ENCODE data around the gene MAPKAP1.
"Not testable (repeated sequence)": the region's sequence is repeated elsewhere in the genome, so short reads cannot be mapped to it uniquely, and the experiment has no call there.

DNA sequence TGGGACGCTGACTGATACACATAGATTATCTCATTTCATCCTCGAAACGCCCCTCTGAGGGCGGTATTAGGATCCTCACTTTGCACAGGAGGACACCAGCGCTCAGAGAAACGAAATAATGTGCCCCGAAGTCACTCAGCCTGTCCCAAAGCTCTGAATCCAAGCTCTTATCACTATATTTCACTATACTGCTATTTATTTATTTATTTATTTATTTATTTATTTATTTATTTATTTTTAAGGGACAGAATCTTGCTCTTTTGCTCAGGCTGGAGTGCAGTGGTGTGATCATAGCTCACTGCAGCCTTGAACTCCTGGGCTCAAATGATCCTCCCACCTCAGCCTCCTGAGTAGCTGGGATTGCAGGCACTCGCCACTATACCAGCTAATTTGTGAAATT, 306.8 kb downstream of the MAPKAP1 start:
- TF ChIP-seq, protein P1, sequence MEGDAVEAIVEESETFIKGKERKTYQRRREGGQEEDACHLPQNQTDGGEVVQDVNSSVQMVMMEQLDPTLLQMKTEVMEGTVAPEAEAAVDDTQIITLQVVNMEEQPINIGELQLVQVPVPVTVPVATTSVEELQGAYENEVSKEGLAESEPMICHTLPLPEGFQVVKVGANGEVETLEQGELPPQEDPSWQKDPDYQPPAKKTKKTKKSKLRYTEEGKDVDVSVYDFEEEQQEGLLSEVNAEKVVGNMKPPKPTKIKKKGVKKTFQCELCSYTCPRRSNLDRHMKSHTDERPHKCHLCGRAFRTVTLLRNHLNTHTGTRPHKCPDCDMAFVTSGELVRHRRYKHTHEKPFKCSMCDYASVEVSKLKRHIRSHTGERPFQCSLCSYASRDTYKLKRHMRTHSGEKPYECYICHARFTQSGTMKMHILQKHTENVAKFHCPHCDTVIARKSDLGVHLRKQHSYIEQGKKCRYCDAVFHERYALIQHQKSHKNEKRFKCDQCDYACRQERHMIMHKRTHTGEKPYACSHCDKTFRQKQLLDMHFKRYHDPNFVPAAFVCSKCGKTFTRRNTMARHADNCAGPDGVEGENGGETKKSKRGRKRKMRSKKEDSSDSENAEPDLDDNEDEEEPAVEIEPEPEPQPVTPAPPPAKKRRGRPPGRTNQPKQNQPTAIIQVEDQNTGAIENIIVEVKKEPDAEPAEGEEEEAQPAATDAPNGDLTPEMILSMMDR (IDR thresholded peaks at IDR 0.05) = not testable (repeated sequence)
- not testable (repeated sequence) for TF ChIP-seq POLR2A (IDR thresholded peaks at IDR 0.05)
